K562 (cell line): ENCODE results near the gene AP3S1. TPM values are rescaled to one million over a fixed set of nuclear protein-coding genes. Genes with fewer than 3 reads are reported as not detected.

Experiments
- ATAC-seq: fragments of 200-7000 bp; cut with Tn5 transposase; 3 replicates; pipeline ENCODE4 v1.9.1; 2020; ENCODE audit warnings: moderate library complexity
- BruUV-seq: library from RNA; stranded (reverse); fragments of 400-500 nt; replicated peaks from 2 replicates; lab custom pipeline; 2021; lab: Mats Ljungman, UMichigan
- CTCF ChIA-PET: fragments of 300-600 bp; formaldehyde crosslinking; extraction: SDS; loops from one replicate; lab custom pipeline; 2021; ENCODE audit warnings: low intra/inter-chr PET ratio; lab: Yijun Ruan, JAX
- POLR2A ChIA-PET: fragments of 300-600, 350-650 bp; sonication (Branson Sonifier 250); formaldehyde crosslinking; extraction: SDS; loops from one replicate; lab custom pipeline; 2021; ENCODE audit warnings: antibody characterized with exemption, inconsistent platforms; lab: Yijun Ruan, JAX
- DNase-seq, 4 experiments: peaks; one replicate each; pipeline versions ENCODE4 v3.0.0 to v3.0.0-alpha.2; 2011 to 2018; ENCODE audit warnings: low spot score in 3 of 4, mixed read lengths in 3 of 4; ENCODE audit errors: extremely low read depth in 1 of 4
- FAIRE-seq: peaks from 2 replicates; lab custom pipeline; 2011; peaks lifted over from hg19 to GRCh38; lab: Jason Lieb, UNC
- H2AFZ ChIP-seq: 2 replicates; pipeline ENCODE4 v1.6.0; 2011; ENCODE audit warnings: low read depth, low read length, control low read depth, inconsistent platforms
- H3K27ac ChIP-seq: fragments of 200-600 bp; 3 replicates; pipeline ENCODE4 v1.8.0; 2011; ENCODE audit warnings: low read depth, mild to moderate bottlenecking, control low read depth, inconsistent platforms, low read length, moderate library complexity, mixed read lengths; ENCODE audit errors: extremely low read depth
- H3K27me3 ChIP-seq, 2 experiments: fragments of 300-600 bp in 1 of 2; 2 replicates in 1 of 2; 3 replicates in 1 of 2; pipeline versions ENCODE4 v1.6.0 to v1.8.0; 2011; ENCODE audit warnings: inconsistent platforms in 2 of 2, low read length in 2 of 2, mild to moderate bottlenecking in 1 of 2, mixed read lengths in 1 of 2, moderate library complexity in 1 of 2; ENCODE audit not compliant: control insufficient read depth in 2 of 2, insufficient read depth in 2 of 2
- H3K36me3 ChIP-seq: fragments of 300-600 bp; 3 replicates; pipeline ENCODE4 v1.8.0; 2011; ENCODE audit warnings: mild to moderate bottlenecking, low read length, inconsistent platforms; ENCODE audit not compliant: control insufficient read depth, insufficient read depth
- H3K4me1 ChIP-seq, 2 experiments: fragments of 200-600 bp in 1 of 2; replicated peaks in 1 of 2; 2 replicates in 1 of 2; 3 replicates in 1 of 2; pipeline versions ENCODE4 v1.5.1 to v1.8.0; 2011; ENCODE audit warnings: inconsistent platforms in 2 of 2, low read length in 2 of 2, mild to moderate bottlenecking in 1 of 2, mixed read lengths in 1 of 2, moderate library complexity in 1 of 2; ENCODE audit not compliant: control insufficient read depth in 2 of 2, insufficient read depth in 2 of 2
- H3K4me2 ChIP-seq: 2 replicates; pipeline ENCODE4 v1.6.1; 2011; ENCODE audit warnings: low read length, control low read depth, inconsistent platforms, mixed read lengths; ENCODE audit not compliant: insufficient read depth
- H3K4me3 ChIP-seq: fragments of 200-600 bp; sonication (generic), shearing (Covaris generic); 2 replicates; pipeline ENCODE4 v1.5.1; 2016; ENCODE audit warnings: control low read depth, inconsistent platforms
- H3K79me2 ChIP-seq: fragments of 200-600 bp; 3 replicates; pipeline ENCODE4 v1.8.0; 2011; ENCODE audit warnings: low read length, inconsistent platforms; ENCODE audit not compliant: control insufficient read depth, insufficient read depth
- H3K9ac ChIP-seq, 2 experiments: 2 replicates each; pipeline versions ENCODE4 v1.6.0 to v1.6.1; 2011; ENCODE audit warnings: low read depth in 2 of 2, low read length in 2 of 2, control low read depth in 1 of 2, inconsistent platforms in 1 of 2, mild to moderate bottlenecking in 1 of 2, mixed read lengths in 1 of 2; ENCODE audit not compliant: insufficient read depth in 1 of 2
- H3K9me1 ChIP-seq: one replicate; pipeline ENCODE4 v1.6.0; 2011; ENCODE audit warnings: inconsistent platforms, mild to moderate bottlenecking, low read length, moderate library complexity; ENCODE audit not compliant: control insufficient read depth, insufficient read depth
- H3K9me3 ChIP-seq: replicated peaks from 2 replicates; pipeline ENCODE4 v1.5.1; 2011; ENCODE audit warnings: low read depth, low read length, inconsistent platforms; ENCODE audit not compliant: control insufficient read depth, insufficient read depth
- H4K20me1 ChIP-seq: replicated peaks from 2 replicates; pipeline ENCODE4 v1.6.1; 2011; ENCODE audit warnings: low read length, inconsistent platforms, mixed read lengths; ENCODE audit not compliant: control insufficient read depth, insufficient read depth
- CHD4 ChIP-seq: fragments of 200-600 bp; sonication (generic); IDR thresholded peaks from 3 replicates; pipeline ENCODE4 v1.6.1; 2012; ENCODE audit warnings: low read depth, mild to moderate bottlenecking, mixed read lengths, low read length, inconsistent platforms; ENCODE audit not compliant: insufficient read depth, insufficient replicate concordance, poor library complexity, severe bottlenecking
- DDX20 ChIP-seq: fragments of 450-650 bp; IDR thresholded peaks from 2 replicates; pipeline ENCODE4 v1.6.1; 2016; ENCODE audit warnings: missing genetic modification characterization, low read depth, mild to moderate bottlenecking, missing compliant biosample characterization, moderate library complexity
- GABPB2 ChIP-seq: fragments of 250-450 bp; sonication (Bioruptor Pico); conservative IDR thresholded peaks from 2 replicates; pipeline ENCODE4 v1.5.1; 2021; ENCODE audit warnings: mild to moderate bottlenecking
- GTF2E2 ChIP-seq: fragments of 200-800 bp; sonication (Bioruptor generic); IDR thresholded peaks from 2 replicates; pipeline ENCODE4 v1.6.1; 2016; ENCODE audit warnings: missing genetic modification characterization, missing compliant biosample characterization
- KLF10 ChIP-seq: fragments of 250-450 bp; sonication (Bioruptor Pico); IDR thresholded peaks from 2 replicates; pipeline ENCODE4 v1.6.1; 2021; ENCODE audit warnings: matching md5 sums
- NR2C1 ChIP-seq, 2 experiments: fragments of 450-650 bp; IDR thresholded peaks; 2 replicates each; pipeline ENCODE4 v1.6.1; 2017; ENCODE audit warnings: mild to moderate bottlenecking in 2 of 2, antibody characterized with exemption in 1 of 2, inconsistent platforms in 1 of 2, missing compliant biosample characterization in 1 of 2, missing genetic modification characterization in 1 of 2
- POU5F1 ChIP-seq: fragments of 150-350 bp; IDR thresholded peaks from 2 replicates; pipeline ENCODE4 v1.6.1; 2014; ENCODE audit warnings: borderline replicate concordance, low read length, low read depth, mild to moderate bottlenecking; ENCODE audit not compliant: partially characterized antibody
- PTBP1 ChIP-seq: fragments of 200-400 bp; formaldehyde crosslinking; IDR thresholded peaks from 2 replicates; pipeline ENCODE4 v1.6.1; 2017; ENCODE audit warnings: low read depth, low read length
- RAD51 ChIP-seq: fragments of 450-650 bp; IDR thresholded peaks from 2 replicates; pipeline ENCODE4 v1.7.1; 2016; ENCODE audit warnings: low read depth, mild to moderate bottlenecking, borderline replicate concordance
- TSC22D4 ChIP-seq: fragments of 450-650 bp; IDR thresholded peaks from 2 replicates; pipeline ENCODE4 v1.6.1; 2016; ENCODE audit warnings: missing genetic modification characterization, missing biosample characterization, control low read depth
- ZNF282 ChIP-seq: sonication (generic); formaldehyde crosslinking; IDR thresholded peaks from 2 replicates; pipeline ENCODE4 v1.8.1; 2023; ENCODE audit warnings: missing genetic modification reagents
- ZNF77 ChIP-seq: fragments of 250-450 bp; sonication (Bioruptor Pico); IDR thresholded peaks from 2 replicates; pipeline ENCODE4 v1.5.0; 2020
- whole genome bisulfite sequencing: fragments of 100-300 bp; shearing (Covaris generic); methylation state at CpG from one replicate; pipeline ENCODE4 v1.1.6; 2016; ENCODE audit warnings: low coverage, mixed read lengths; ENCODE audit not compliant: insufficient coverage; ENCODE audit errors: missing lambda C conversion rate; 5-methylcytosine and 5-hydroxymethylcytosine counted together
- in situ Hi-C: fragments of 300-500 bp; cut with MboI; formaldehyde crosslinking; loops from 4 replicates; pipeline ENCODE4 v1.15.0; 2018; ENCODE audit warnings: inconsistent platforms, mixed read lengths
- intact Hi-C: fragments of 100-400 bp; cut with micrococcal nuclease; formaldehyde crosslinking; loops from 2 replicates; pipeline ENCODE4 v1.14.2; 2022
- polyA plus RNA-seq, 8 experiments: library from polyadenylated mRNA; depleted of rRNA in 4 of 8; stranded (reverse) in 5 of 8; unstranded in 3 of 8; fragments of >200 nt; fragmentation: Nextera tagmentation in 2 of 8; fragmentation: Illumina TruSeq in 1 of 8; extraction: Ambion mirVana in 2 of 8; extraction: Trizol in 1 of 8; gene quantifications; 2 replicates each; pipeline versions ENCODE4 v1.2.1 to v1.2.3, GENCODE V29; 2011 to 2014; ENCODE audit warnings: inconsistent platforms in 1 of 8, missing spikeins in 1 of 8
- total RNA-seq, 7 experiments: library from RNA; depleted of rRNA in 6 of 7; stranded (reverse); fragments of >200 nt in 6 of 7; fragmentation: Illumina TruSeq in 2 of 7; extraction: Trizol in 2 of 7; gene quantifications; 2 replicates each; pipeline versions ENCODE4 v1.2.1 to v1.2.3, GENCODE V29; 2011 to 2021; ENCODE audit warnings: low replicate concordance in 1 of 7
- TF ChIP-seq, protein P1 (sequence below): fragments of 250-450 bp; sonication (Bioruptor Pico); IDR thresholded peaks from 2 replicates; pipeline ENCODE4 v1.4.0; 2020; ENCODE audit warnings: mild to moderate bottlenecking, moderate library complexity
- TF ChIP-seq, protein P2 (sequence below): sonication (generic); formaldehyde crosslinking; IDR thresholded peaks from 2 replicates; pipeline ENCODE4 v1.8.0; 2022; ENCODE audit warnings: missing genetic modification reagents, mild to moderate bottlenecking, borderline replicate concordance

AP3S1 gene
- total and polyA plus RNA-seq, 9 of the 15 experiments (the other 6 are each of a cell fraction or from before 2014, with no cell fraction given) = 46.1 to 106 (median 67.3) TPM

GRCh38 chr5:115949096-115949495 is 107.4 kb downstream of the AP3S1 start (continued):
- no peak for TF ChIP-seq CHD4
- no peak for TF ChIP-seq GABPB2 (CRISPR knock-in tag)
- TF ChIP-seq, protein P1, sequence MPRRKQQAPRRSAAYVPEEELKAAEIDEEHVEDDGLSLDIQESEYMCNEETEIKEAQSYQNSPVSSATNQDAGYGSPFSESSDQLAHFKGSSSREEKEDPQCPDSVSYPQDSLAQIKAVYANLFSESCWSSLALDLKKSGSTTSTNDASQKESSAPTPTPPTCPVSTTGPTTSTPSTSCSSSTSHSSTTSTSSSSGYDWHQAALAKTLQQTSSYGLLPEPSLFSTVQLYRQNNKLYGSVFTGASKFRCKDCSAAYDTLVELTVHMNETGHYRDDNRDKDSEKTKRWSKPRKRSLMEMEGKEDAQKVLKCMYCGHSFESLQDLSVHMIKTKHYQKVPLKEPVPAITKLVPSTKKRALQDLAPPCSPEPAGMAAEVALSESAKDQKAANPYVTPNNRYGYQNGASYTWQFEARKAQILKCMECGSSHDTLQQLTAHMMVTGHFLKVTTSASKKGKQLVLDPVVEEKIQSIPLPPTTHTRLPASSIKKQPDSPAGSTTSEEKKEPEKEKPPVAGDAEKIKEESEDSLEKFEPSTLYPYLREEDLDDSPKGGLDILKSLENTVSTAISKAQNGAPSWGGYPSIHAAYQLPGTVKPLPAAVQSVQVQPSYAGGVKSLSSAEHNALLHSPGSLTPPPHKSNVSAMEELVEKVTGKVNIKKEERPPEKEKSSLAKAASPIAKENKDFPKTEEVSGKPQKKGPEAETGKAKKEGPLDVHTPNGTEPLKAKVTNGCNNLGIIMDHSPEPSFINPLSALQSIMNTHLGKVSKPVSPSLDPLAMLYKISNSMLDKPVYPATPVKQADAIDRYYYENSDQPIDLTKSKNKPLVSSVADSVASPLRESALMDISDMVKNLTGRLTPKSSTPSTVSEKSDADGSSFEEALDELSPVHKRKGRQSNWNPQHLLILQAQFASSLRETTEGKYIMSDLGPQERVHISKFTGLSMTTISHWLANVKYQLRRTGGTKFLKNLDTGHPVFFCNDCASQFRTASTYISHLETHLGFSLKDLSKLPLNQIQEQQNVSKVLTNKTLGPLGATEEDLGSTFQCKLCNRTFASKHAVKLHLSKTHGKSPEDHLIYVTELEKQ (CRISPR knock-in tag) = no peak
- no peak for TF ChIP-seq ZNF282 (CRISPR knock-in tag)
- no peak for TF ChIP-seq POU5F1

DNA sequence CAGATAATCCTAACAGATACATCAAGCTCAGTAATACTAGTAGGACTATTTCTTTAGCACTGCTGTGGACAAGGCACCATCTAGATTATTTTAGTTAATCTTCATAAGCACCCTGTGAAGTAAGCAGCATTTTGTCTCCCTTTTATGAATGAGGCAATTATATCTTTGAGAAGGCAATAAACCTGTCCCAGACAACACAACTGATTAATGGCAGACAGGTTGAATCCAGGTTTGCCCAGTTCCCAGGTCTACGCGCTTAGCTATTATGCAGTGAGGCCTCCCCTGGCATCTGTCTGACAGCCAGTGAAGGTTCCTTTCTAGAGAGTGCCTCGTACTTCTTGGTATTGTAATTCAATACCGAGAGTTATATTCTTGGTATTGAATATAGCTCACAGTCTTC is 110.9 kb downstream of the AP3S1 start:
- POLR2A ChIA-PET = interaction anchor here (1.4 kb wide), 1 partner anchor 13 kb away, joined by 3 read pairs; no protein-coding TSS in a partner anchor
- Histone ChIP-seq H4K20me1 (no peaks in the 10 kb centered on the region), H3K4me2 (no peak overlapping the region), H3K27me3 (no peaks in the 10 kb centered on the region; a peak in 1 of 5 replicates), H3K9me1 (no peaks in the 10 kb centered on the region), H3K9ac (no peak overlapping the region), H3K27ac (no peak overlapping the region), H3K79me2 (no peaks in the 10 kb centered on the region), H3K4me3 (no peak overlapping the region), H3K4me1 (no peaks in the 10 kb centered on the region), H3K36me3 (no peaks in the 10 kb centered on the region), H3K9me3 (no peaks in the 10 kb centered on the region), H2AFZ (no peak overlapping the region)
- intact Hi-C loops = no loop called here
- BruUV-seq = no TSS peak
- WGBS = 18% methylated on average over 4 of the region's 4 CpGs
- ATAC-seq = no peak
- CTCF ChIA-PET = no interaction called here
- DNase-seq = no peak
- in situ Hi-C loops = no loop called here
- FAIRE-seq = no peak
- TF ChIP-seq KLF10 (CRISPR knock-in tag) = no peak
- no peak for TF ChIP-seq ZNF77
- no peak for TF ChIP-seq DDX20
- TF ChIP-seq TSC22D4 (tag) = no peak
- no peak for TF ChIP-seq RAD51
- TF ChIP-seq PTBP1 = no peak
- TF ChIP-seq NR2C1 (IDR thresholded peaks at IDR 0.05) = no peak
- no peak for TF ChIP-seq NR2C1 (tag; IDR thresholded peaks at IDR 0.05)
- no peak for TF ChIP-seq GTF2E2 (tag)
- TF ChIP-seq, protein P2, sequence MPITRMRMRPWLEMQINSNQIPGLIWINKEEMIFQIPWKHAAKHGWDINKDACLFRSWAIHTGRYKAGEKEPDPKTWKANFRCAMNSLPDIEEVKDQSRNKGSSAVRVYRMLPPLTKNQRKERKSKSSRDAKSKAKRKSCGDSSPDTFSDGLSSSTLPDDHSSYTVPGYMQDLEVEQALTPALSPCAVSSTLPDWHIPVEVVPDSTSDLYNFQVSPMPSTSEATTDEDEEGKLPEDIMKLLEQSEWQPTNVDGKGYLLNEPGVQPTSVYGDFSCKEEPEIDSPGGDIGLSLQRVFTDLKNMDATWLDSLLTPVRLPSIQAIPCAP (CRISPR knock-in tag) = no peak
